MM.1S (cell line): ENCODE data around the gene PIGB.

Source experiments
- EZH2 ChIP-seq: fragments of 300-600 bp; sonication (generic); optimal IDR thresholded peaks from 2 replicates; pipeline ENCODE3; 2017; ENCODE audit warnings: low read depth, mild to moderate bottlenecking, antibody characterized with exemption, low read length, mixed read lengths
- TF ChIP-seq, protein P1 (sequence below): fragments of 300-600 bp; sonication (generic); IDR thresholded peaks from 2 replicates; pipeline ENCODE4 v1.5.1; 2016; ENCODE audit warnings: antibody characterized with exemption, low read length, mixed read lengths

GRCh38 chr15:55394694-55395093 lies 75.7 kb downstream of the PIGB start:
- TF ChIP-seq EZH2, result no peak
- TF ChIP-seq, protein P1, sequence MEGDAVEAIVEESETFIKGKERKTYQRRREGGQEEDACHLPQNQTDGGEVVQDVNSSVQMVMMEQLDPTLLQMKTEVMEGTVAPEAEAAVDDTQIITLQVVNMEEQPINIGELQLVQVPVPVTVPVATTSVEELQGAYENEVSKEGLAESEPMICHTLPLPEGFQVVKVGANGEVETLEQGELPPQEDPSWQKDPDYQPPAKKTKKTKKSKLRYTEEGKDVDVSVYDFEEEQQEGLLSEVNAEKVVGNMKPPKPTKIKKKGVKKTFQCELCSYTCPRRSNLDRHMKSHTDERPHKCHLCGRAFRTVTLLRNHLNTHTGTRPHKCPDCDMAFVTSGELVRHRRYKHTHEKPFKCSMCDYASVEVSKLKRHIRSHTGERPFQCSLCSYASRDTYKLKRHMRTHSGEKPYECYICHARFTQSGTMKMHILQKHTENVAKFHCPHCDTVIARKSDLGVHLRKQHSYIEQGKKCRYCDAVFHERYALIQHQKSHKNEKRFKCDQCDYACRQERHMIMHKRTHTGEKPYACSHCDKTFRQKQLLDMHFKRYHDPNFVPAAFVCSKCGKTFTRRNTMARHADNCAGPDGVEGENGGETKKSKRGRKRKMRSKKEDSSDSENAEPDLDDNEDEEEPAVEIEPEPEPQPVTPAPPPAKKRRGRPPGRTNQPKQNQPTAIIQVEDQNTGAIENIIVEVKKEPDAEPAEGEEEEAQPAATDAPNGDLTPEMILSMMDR, result no peak
